ENCODE results near the gene ST6GALNAC2. TPM values are rescaled to one million over a fixed set of nuclear protein-coding genes. Genes with fewer than 3 reads are reported as not detected.

The ST6GALNAC2 gene
- 0.32 TPM for total RNA-seq (ENCODE audit: unreplicated experiment)
- long read RNA-seq, result 0 reads

DNA sequence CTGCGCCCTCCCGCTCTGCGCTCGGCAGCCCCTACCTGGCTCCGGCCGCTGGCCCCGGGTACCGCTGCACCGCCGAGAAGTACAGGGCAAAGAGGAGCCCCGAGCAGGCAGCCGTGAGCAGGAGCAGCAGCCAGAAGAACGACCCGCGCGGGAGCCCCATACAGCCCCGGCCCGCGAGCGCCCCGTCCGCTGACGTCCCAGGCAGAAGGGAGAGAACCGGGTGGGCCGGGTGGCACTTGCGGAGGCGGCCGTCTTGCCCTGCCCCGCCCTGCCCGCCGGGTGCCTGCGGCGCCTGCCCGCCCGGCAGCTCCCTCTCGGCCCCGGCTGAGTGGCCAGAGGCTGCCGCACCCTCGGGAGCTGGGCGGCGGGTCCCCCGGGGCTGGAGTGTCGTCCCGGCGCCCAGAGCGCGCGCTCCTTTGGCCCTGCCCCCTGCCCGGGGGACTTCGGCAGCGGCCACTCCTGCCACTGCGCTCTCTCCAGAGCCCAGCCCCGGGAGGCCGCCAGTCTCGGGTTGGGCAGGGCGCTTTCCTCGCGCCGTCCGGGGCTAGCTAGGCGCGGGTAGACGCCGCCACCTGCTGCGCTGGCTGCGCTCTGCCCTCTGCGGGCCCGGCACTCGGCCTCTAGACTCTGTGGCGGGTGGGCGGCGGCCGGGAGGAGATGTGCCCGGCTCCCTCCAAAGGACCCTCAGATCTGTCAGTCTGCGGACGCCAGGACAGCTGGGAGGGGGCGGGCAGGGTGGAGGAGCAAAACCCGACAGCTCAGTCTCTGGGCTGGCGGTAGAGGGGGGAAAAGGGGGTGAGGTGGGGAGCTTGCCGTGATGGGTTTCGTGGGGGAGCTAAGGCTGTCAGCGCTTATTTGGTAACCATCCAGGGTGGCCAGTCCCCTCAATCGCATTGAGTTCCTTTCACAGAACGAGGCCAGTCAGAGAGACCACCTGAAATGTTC is at the start of gene ST6GALNAC2:
ST6GALNAC2 (minus strand) TSS at position 212 of the 945 bp plus-strand sequence; CDS start at position 160, 52 bp downstream.
- Mint-ChIP-seq H3K27me3 (ENCODE audit: unreplicated experiment) (peaks cover 24% of the 10 kb centered on the region), H3K4me3 (ENCODE audit: unreplicated experiment) (peak within 1 kb of the TSS; percentile 49), H3K36me3 (ENCODE audit: unreplicated experiment) (peaks cover 6% of the 10 kb centered on the region), H3K4me1 (ENCODE audit: low read depth, unreplicated experiment) (peaks cover 16% of the 10 kb centered on the region), H3K9me3 (ENCODE audit: unreplicated experiment) (peaks cover 3% of the 10 kb centered on the region), H3K27ac (ENCODE audit: unreplicated experiment) (no peak within 1 kb of the TSS)
- TF ChIP-seq, protein P1, sequence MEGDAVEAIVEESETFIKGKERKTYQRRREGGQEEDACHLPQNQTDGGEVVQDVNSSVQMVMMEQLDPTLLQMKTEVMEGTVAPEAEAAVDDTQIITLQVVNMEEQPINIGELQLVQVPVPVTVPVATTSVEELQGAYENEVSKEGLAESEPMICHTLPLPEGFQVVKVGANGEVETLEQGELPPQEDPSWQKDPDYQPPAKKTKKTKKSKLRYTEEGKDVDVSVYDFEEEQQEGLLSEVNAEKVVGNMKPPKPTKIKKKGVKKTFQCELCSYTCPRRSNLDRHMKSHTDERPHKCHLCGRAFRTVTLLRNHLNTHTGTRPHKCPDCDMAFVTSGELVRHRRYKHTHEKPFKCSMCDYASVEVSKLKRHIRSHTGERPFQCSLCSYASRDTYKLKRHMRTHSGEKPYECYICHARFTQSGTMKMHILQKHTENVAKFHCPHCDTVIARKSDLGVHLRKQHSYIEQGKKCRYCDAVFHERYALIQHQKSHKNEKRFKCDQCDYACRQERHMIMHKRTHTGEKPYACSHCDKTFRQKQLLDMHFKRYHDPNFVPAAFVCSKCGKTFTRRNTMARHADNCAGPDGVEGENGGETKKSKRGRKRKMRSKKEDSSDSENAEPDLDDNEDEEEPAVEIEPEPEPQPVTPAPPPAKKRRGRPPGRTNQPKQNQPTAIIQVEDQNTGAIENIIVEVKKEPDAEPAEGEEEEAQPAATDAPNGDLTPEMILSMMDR (IDR thresholded peaks at IDR 0.05; ENCODE audit: partially characterized antibody, unreplicated experiment), result no peak
- DNase-seq, result peak; percentile 49

DNA sequence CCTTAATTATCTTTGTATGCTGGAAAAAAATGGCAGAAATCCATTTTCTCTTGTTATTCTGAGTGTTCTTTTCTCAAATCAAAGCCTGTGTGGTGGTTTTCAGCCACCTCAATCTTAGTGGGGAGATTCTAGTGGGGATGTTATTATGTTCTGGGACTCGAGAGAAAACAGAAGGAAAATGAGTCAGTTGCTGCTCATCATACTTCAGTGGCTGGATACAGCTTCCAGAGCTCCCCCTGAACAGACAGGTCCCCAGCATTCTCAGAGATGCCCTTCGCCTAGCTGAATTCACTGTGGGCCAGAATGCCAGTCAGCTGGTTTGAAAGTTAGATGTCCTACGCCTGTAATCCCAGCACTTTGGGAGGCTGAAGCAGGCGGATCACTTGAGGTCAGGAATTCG is 49.4 kb upstream of the ST6GALNAC2 start:
- no peak for DNase-seq

DNA sequence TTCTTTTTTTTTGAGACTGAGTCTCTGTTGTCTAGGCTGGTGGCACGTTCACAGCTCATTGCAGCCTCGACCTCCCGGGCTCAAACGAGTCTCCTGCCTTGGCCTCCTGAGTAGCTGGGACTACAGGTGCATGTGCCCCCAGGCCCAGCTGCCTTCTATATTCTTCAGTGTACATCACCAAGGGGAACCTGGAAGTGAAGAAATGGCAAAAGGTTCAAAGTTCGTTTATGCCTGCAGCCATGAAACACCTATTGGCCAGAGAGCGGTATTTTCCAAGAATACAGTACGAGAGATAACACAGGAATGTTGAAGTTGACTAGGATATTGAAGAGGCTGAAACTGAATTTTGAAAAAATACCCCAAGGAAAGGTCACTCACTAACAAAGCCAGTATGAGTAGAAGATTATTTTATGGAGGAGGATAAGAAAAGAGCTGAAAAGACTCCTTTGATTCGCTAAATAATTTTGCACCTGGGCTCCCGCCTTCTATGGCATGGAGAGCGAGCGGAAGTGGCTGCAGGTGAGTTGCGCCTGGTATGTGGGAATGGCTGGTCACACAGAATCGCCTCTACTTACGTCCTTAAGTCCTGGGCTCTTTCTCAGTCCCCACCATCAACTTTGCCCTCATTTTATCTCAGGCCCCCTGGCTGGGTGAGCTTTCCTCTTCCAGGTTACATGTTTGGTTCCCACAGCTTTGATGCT is 48.1 kb upstream of the ST6GALNAC2 start:
- peaks cover 3% of the 10 kb centered on the region for H3K4me1 Mint-ChIP-seq (ENCODE audit: low read depth, unreplicated experiment)
- no peak for DNase-seq

More for the DNA sequence above, 49.4 kb upstream of the ST6GALNAC2 start:
- H3K27ac Mint-ChIP-seq (ENCODE audit: unreplicated experiment), result no peak overlapping the region
- TF ChIP-seq, protein P1 (IDR thresholded peaks at IDR 0.05; ENCODE audit: partially characterized antibody, unreplicated experiment), result no peak
- H3K4me1 Mint-ChIP-seq (ENCODE audit: low read depth, unreplicated experiment), result no peaks in the 10 kb centered on the region
- no peaks in the 10 kb centered on the region for H3K9me3 Mint-ChIP-seq (ENCODE audit: unreplicated experiment)
- H3K27me3 Mint-ChIP-seq (ENCODE audit: unreplicated experiment), result no peaks in the 10 kb centered on the region
- H3K36me3 Mint-ChIP-seq (ENCODE audit: unreplicated experiment), result no peaks in the 10 kb centered on the region
- no peak overlapping the region for H3K4me3 Mint-ChIP-seq (ENCODE audit: unreplicated experiment)

DNA sequence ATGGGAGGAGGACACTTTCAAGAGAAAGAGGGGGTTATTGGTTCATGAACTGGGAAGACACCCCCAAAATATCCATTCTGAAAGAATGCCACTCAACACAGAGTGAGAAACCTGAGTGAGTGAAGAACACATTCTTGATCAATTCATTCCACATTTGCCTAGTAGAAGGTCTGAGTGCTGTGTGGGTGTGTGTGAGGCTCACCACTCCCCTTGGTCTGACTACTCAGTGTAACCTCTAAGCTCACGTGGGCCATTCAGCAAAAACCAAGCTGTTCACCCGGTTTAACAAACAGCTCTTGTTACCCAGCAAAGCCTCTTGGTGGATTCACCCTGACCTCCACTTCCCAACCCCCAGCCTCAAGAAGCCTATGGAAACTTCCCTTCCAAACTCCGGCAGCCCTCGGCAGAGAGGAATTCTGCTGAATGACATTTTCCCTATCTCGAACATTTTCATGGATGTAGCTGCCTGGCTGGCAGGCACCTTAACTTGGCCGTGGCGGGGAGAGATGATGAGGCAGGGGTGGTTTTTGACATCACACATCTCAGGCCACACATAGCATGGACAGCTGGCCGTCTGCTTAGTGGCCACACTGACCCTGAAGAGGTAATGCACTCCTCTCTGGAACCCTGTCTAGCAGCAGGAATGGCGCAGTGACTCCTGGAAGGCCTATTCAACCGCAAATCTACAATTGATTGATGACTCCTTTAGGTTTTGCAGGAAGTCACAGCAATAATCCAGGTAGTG is 46.3 kb upstream of the ST6GALNAC2 start:
- Mint-ChIP-seq H3K4me3 (ENCODE audit: unreplicated experiment) (no peak overlapping the region), H3K4me1 (ENCODE audit: low read depth, unreplicated experiment) (peaks cover 3% of the 10 kb centered on the region)

More for the DNA sequence above, 48.1 kb upstream of the ST6GALNAC2 start:
- H3K36me3 Mint-ChIP-seq (ENCODE audit: unreplicated experiment), result peaks cover 4% of the 10 kb centered on the region
- H3K27me3 Mint-ChIP-seq (ENCODE audit: unreplicated experiment), result peaks cover 6% of the 10 kb centered on the region
- H3K4me3 Mint-ChIP-seq (ENCODE audit: unreplicated experiment), result no peak overlapping the region
- TF ChIP-seq, protein P1 (IDR thresholded peaks at IDR 0.05; ENCODE audit: partially characterized antibody, unreplicated experiment), result no peak
- no peak overlapping the region for H3K27ac Mint-ChIP-seq (ENCODE audit: unreplicated experiment)
- peaks cover 3% of the 10 kb centered on the region for H3K9me3 Mint-ChIP-seq (ENCODE audit: unreplicated experiment)

More for the DNA sequence above, 46.3 kb upstream of the ST6GALNAC2 start:
- TF ChIP-seq, protein P1 (IDR thresholded peaks at IDR 0.05; ENCODE audit: partially characterized antibody, unreplicated experiment), result no peak
- Mint-ChIP-seq H3K9me3 (ENCODE audit: unreplicated experiment) (peaks cover 3% of the 10 kb centered on the region), H3K27ac (ENCODE audit: unreplicated experiment) (no peak overlapping the region), H3K36me3 (ENCODE audit: unreplicated experiment) (peaks cover 4% of the 10 kb centered on the region), H3K27me3 (ENCODE audit: unreplicated experiment) (peaks cover 7% of the 10 kb centered on the region)
- DNase-seq, result no peak

Data from glutamatergic neuron (in vitro differentiated cells).